H9 (cell line): ENCODE measurements around the gene CASD1. TPM values are rescaled to one million over a fixed set of nuclear protein-coding genes. Genes with fewer than 3 reads are reported as not detected.

ENCODE experiments used
- DNase-seq: peaks from one replicate; pipeline ENCODE4 v3.0.0-alpha.2; 2017
- H2AFZ ChIP-seq: one replicate; pipeline ENCODE4 v1.6.1; 2013; ENCODE audit warnings: mild to moderate bottlenecking, low read length, control low read depth, moderate library complexity
- H2AK5ac ChIP-seq: 2 replicates; pipeline ENCODE4 v1.6.1; 2013; ENCODE audit warnings: low read length, control low read depth, mixed read lengths; ENCODE audit not compliant: insufficient read length
- H2BK120ac ChIP-seq: one replicate; pipeline ENCODE4 v1.6.1; 2013; ENCODE audit warnings: low read depth, mild to moderate bottlenecking, low read length, control low read depth, inconsistent platforms; ENCODE audit not compliant: poor library complexity, severe bottlenecking
- H2BK12ac ChIP-seq: 2 replicates; pipeline ENCODE4 v1.6.1; 2013; ENCODE audit warnings: low read length, control low read depth, mixed read lengths, low read depth; ENCODE audit not compliant: insufficient read length
- H2BK15ac ChIP-seq: 2 replicates; pipeline ENCODE4 v1.6.1; 2013; ENCODE audit warnings: low read depth, low read length, control low read depth
- H2BK20ac ChIP-seq: one replicate; pipeline ENCODE4 v1.6.1; 2013; ENCODE audit warnings: low read depth, mild to moderate bottlenecking, low read length, control low read depth, inconsistent platforms; ENCODE audit not compliant: poor library complexity, severe bottlenecking
- H2BK5ac ChIP-seq: 2 replicates; pipeline ENCODE4 v1.6.1; 2013; ENCODE audit warnings: low read length, control low read depth, mixed read lengths; ENCODE audit not compliant: insufficient read length
- H3K14ac ChIP-seq: 2 replicates; pipeline ENCODE4 v1.6.1; 2013; ENCODE audit warnings: low read length, control low read depth; ENCODE audit not compliant: insufficient read depth
- H3K18ac ChIP-seq: 2 replicates; pipeline ENCODE4 v1.6.1; 2013; ENCODE audit warnings: low read depth, mild to moderate bottlenecking, mixed read lengths, low read length, control low read depth; ENCODE audit not compliant: insufficient read length
- H3K23ac ChIP-seq: 2 replicates; pipeline ENCODE4 v1.6.1; 2013; ENCODE audit warnings: low read length, control low read depth, mixed read lengths, low read depth; ENCODE audit not compliant: insufficient read length
- H3K23me2 ChIP-seq: 2 replicates; pipeline ENCODE4 v1.6.1; 2013; ENCODE audit warnings: low read depth, mild to moderate bottlenecking, mixed read lengths, low read length, control low read depth; ENCODE audit not compliant: insufficient read length, poor library complexity, severe bottlenecking
- H3K27ac ChIP-seq: 2 replicates; pipeline ENCODE4 v1.5.1; 2013; ENCODE audit warnings: low read length, control low read depth, mixed read lengths, low read depth; ENCODE audit not compliant: insufficient read length
- H3K27me3 ChIP-seq: 2 replicates; pipeline ENCODE4 v1.6.1; 2013; ENCODE audit warnings: low read length, control low read depth, inconsistent platforms; ENCODE audit not compliant: insufficient read depth
- H3K4ac ChIP-seq: 2 replicates; pipeline ENCODE4 v1.6.1; 2013; ENCODE audit warnings: low read depth, mild to moderate bottlenecking, control low read depth, inconsistent platforms, low read length, moderate library complexity
- H3K4me1 ChIP-seq: 2 replicates; pipeline ENCODE4 v1.6.1; 2013; ENCODE audit warnings: low read length, control low read depth, inconsistent platforms; ENCODE audit not compliant: insufficient read depth
- H3K4me2 ChIP-seq: 2 replicates; pipeline ENCODE4 v1.6.1; 2013; ENCODE audit warnings: low read length, control low read depth, mixed read lengths; ENCODE audit not compliant: insufficient read length, insufficient read depth
- H3K56ac ChIP-seq: 2 replicates; pipeline ENCODE4 v1.6.1; 2013; ENCODE audit warnings: low read depth, mild to moderate bottlenecking, mixed read lengths, low read length, control low read depth; ENCODE audit not compliant: insufficient read length
- H3K79me1 ChIP-seq: 2 replicates; pipeline ENCODE4 v1.6.1; 2013; ENCODE audit warnings: low read depth, mild to moderate bottlenecking, moderate library complexity, low read length, control low read depth, inconsistent platforms; ENCODE audit not compliant: insufficient read depth, poor library complexity, severe bottlenecking
- H3K79me2 ChIP-seq: 2 replicates; pipeline ENCODE4 v1.6.1; 2013; ENCODE audit warnings: low read length, control low read depth, inconsistent platforms; ENCODE audit not compliant: insufficient read depth
- H3K9ac ChIP-seq: 2 replicates; pipeline ENCODE4 v1.6.1; 2013; ENCODE audit warnings: low read length, control low read depth, mixed read lengths; ENCODE audit not compliant: insufficient read length; ENCODE audit errors: extremely low read depth
- H3K9me3 ChIP-seq: one replicate; pipeline ENCODE4 v1.6.1; 2013; ENCODE audit warnings: low read depth, low read length, inconsistent platforms; ENCODE audit not compliant: control insufficient read depth
- H3T11ph ChIP-seq: one replicate; pipeline ENCODE4 v1.6.1; 2013; ENCODE audit warnings: mild to moderate bottlenecking, low read length, control low read depth, inconsistent platforms
- H4K20me1 ChIP-seq: one replicate; pipeline ENCODE4 v1.6.1; 2013; ENCODE audit not compliant: control insufficient read depth, insufficient read length, insufficient read depth
- H4K5ac ChIP-seq: 2 replicates; pipeline ENCODE4 v1.6.1; 2013; ENCODE audit warnings: low read depth, mild to moderate bottlenecking, mixed read lengths, low read length, control low read depth; ENCODE audit not compliant: insufficient read length
- H4K8ac ChIP-seq: replicated peaks from 2 replicates; pipeline ENCODE4 v1.6.1; 2013; ENCODE audit warnings: low read length, control low read depth, mixed read lengths, low read depth; ENCODE audit not compliant: insufficient read length
- H4K91ac ChIP-seq: 2 replicates; pipeline ENCODE4 v1.6.1; 2013; ENCODE audit warnings: low read depth, mild to moderate bottlenecking, moderate library complexity, mixed read lengths, low read length, control low read depth; ENCODE audit not compliant: insufficient read length
- H3K27ac Mint-ChIP-seq, 3 experiments: 2 replicates in 2 of 3; 3 replicates in 1 of 3; pipeline ENCODE4 v1.8.0; 2020 to 2021; ENCODE audit warnings: mixed read lengths in 3 of 3, mild to moderate bottlenecking in 1 of 3, moderate library complexity in 1 of 3
- H3K27me3 Mint-ChIP-seq: 2 replicates; pipeline ENCODE4 v1.8.0; 2021; ENCODE audit warnings: low read depth, mild to moderate bottlenecking, moderate library complexity, mixed read lengths
- H3K36me3 Mint-ChIP-seq, 3 experiments: 2 replicates in 2 of 3; 3 replicates in 1 of 3; pipeline ENCODE4 v1.8.0; 2020 to 2021; ENCODE audit warnings: low read depth in 3 of 3, mixed read lengths in 3 of 3; ENCODE audit not compliant: insufficient read depth in 1 of 3
- H3K4me1 Mint-ChIP-seq, 2 experiments: 2 replicates each; pipeline ENCODE4 v1.8.0; 2020; ENCODE audit warnings: mixed read lengths in 2 of 2
- H3K4me3 Mint-ChIP-seq, 2 experiments: 2 replicates in 1 of 2; 3 replicates in 1 of 2; pipeline ENCODE4 v1.8.0; 2020 to 2021; ENCODE audit warnings: mild to moderate bottlenecking in 2 of 2, mixed read lengths in 2 of 2, moderate library complexity in 1 of 2
- H3K9me3 Mint-ChIP-seq, 2 experiments: 2 replicates in 1 of 2; 3 replicates in 1 of 2; pipeline ENCODE4 v1.8.0; 2020; ENCODE audit warnings: mild to moderate bottlenecking in 2 of 2, mixed read lengths in 2 of 2, moderate library complexity in 1 of 2
- WGBS: extraction: QIAGEN DNeasy Blood & Tissue Kit; methylation state at CpG from one replicate; pipeline ENCODE4 v1.1.7; 2013; ENCODE audit warnings: missing lambda C conversion rate, low lambda C conversion rate, mixed read lengths; ENCODE audit not compliant: insufficient read length; ENCODE audit errors: extremely low coverage; 5-methylcytosine and 5-hydroxymethylcytosine counted together
- total RNA-seq: library from RNA; stranded (reverse); gene quantifications from 2 replicates; pipeline ENCODE4 v1.2.1, GENCODE V29; 2021
- TF ChIP-seq, protein P1 (sequence below): fragments of 200-600 bp; sonication (generic); conservative IDR thresholded peaks from 3 replicates; pipeline ENCODE4 v1.8.0; 2021; ENCODE audit warnings: antibody characterized with exemption, mild to moderate bottlenecking

Gene CASD1
- total RNA-seq, 1 experiment from 2014 or later, result 21.6 TPM

DNA sequence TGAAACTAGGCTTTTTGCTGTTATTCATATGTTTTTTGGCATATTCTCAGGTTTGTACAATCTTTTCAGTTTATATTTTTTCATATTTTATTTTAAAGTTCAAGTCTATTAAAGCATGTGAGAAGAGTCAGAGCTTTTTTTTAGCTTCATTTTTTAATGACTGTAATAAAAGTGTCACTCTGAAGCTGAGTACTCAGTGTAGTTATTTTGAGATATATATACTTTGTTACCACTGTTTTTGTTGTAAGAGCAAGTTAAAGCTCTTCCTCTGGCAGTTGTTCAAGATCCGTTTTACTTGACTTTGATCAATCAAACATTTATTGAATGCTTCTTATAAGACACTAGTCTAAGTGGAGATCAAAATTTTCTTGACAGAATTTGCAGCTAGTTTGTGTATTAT, 37.5 kb downstream of the CASD1 start:
- Histone ChIP-seq H3K23ac (no peak overlapping the region), H2BK120ac (no peak overlapping the region), H3K18ac (no peak overlapping the region), H2BK5ac (no peak overlapping the region), H4K5ac (no peak overlapping the region), H4K91ac (no peak overlapping the region), H2BK20ac (no peak overlapping the region), H2AFZ (no peak overlapping the region), H3K79me2 (no peaks in the 10 kb centered on the region), H3K9ac (no peak overlapping the region), H3K27ac (no peak overlapping the region), H3K9me3 (no peaks in the 10 kb centered on the region), H3K4me2 (no peak overlapping the region), H4K8ac (no peak overlapping the region), H3K23me2 (no peaks in the 10 kb centered on the region), H3K27me3 (no peaks in the 10 kb centered on the region), H4K20me1 (no peaks in the 10 kb centered on the region), H3K79me1 (no peaks in the 10 kb centered on the region), H2AK5ac (no peak overlapping the region), H3K4me1 (no peaks in the 10 kb centered on the region), H3K14ac (no peak overlapping the region), H2BK15ac (no peak overlapping the region), H3K56ac (no peak overlapping the region), H3T11ph (no peak overlapping the region), H3K4ac (no peak overlapping the region), H2BK12ac (no peak overlapping the region)
- Mint-ChIP-seq H3K9me3 (no peaks in the 10 kb centered on the region), H3K27me3 (no peaks in the 10 kb centered on the region), H3K36me3 (peaks cover 0 to 18% (median 2%) of the 10 kb centered on the region in 3 experiments; a peak in 4 of 7 replicates), H3K27ac (no peak overlapping the region), H3K4me1 (no peaks in the 10 kb centered on the region), H3K4me3 (no peak overlapping the region)
- DNase-seq, result no peak
- no CpG with 5 or more reads among the region's 1 CpG for WGBS
- TF ChIP-seq, protein P1, sequence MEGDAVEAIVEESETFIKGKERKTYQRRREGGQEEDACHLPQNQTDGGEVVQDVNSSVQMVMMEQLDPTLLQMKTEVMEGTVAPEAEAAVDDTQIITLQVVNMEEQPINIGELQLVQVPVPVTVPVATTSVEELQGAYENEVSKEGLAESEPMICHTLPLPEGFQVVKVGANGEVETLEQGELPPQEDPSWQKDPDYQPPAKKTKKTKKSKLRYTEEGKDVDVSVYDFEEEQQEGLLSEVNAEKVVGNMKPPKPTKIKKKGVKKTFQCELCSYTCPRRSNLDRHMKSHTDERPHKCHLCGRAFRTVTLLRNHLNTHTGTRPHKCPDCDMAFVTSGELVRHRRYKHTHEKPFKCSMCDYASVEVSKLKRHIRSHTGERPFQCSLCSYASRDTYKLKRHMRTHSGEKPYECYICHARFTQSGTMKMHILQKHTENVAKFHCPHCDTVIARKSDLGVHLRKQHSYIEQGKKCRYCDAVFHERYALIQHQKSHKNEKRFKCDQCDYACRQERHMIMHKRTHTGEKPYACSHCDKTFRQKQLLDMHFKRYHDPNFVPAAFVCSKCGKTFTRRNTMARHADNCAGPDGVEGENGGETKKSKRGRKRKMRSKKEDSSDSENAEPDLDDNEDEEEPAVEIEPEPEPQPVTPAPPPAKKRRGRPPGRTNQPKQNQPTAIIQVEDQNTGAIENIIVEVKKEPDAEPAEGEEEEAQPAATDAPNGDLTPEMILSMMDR, result no peak
